ENCODE measurements around the gene GTF2A1.

GTF2A1 gene

GRCh38 chr14:81127785-81128184 lies 93.0 kb downstream of the GTF2A1 start:
- peak in 1 of 2 experiments; percentile 7 for DNase-seq

GRCh38 chr14:81125536-81125935 lies 95.2 kb downstream of the GTF2A1 start:
- DNase-seq: no peak

All from Kasumi-1 (cell line).